HepG2 (cell line): ENCODE data around the gene TLCD3B. TPM values are rescaled to one million over a fixed set of nuclear protein-coding genes. Genes with fewer than 3 reads are reported as not detected.

Experiments used
- DR1 ChIP-seq: sonication (generic); formaldehyde crosslinking; IDR thresholded peaks from 2 replicates; pipeline ENCODE4 v1.8.0; 2021; ENCODE audit warnings: mild to moderate bottlenecking, missing genetic modification reagents, inconsistent platforms
- GATAD1 ChIP-seq: IDR thresholded peaks from 2 replicates; pipeline ENCODE4 v1.6.1; 2016; ENCODE audit warnings: missing genetic modification reagents, missing compliant biosample characterization
- KMT2A ChIP-seq: sonication (generic); formaldehyde crosslinking; IDR thresholded peaks from 2 replicates; pipeline ENCODE4 v1.4.0; 2020; ENCODE audit warnings: missing genetic modification reagents
- MAFF ChIP-seq: IDR thresholded peaks from 2 replicates; pipeline ENCODE4 v1.6.1; 2011; ENCODE audit warnings: low read depth, low read length, improper control_type of control experiment
- MZF1 ChIP-seq: sonication (generic); formaldehyde crosslinking; IDR thresholded peaks from 2 replicates; pipeline ENCODE4 v1.8.1; 2023; ENCODE audit warnings: mild to moderate bottlenecking, missing genetic modification reagents, borderline replicate concordance
- NONO ChIP-seq, 2 experiments: fragments of 450-650 bp in 1 of 2; sonication (generic) in 1 of 2; formaldehyde crosslinking in 1 of 2; IDR thresholded peaks in 1 of 2; conservative IDR thresholded peaks in 1 of 2; 2 replicates each; pipeline versions ENCODE4 v1.6.1 to v1.8.0; 2017 to 2022; ENCODE audit warnings: mild to moderate bottlenecking in 1 of 2, missing genetic modification reagents in 1 of 2, moderate library complexity in 1 of 2
- PAX8 ChIP-seq: sonication (generic); formaldehyde crosslinking; IDR thresholded peaks from 2 replicates; pipeline ENCODE4 v1.8.0; 2022; ENCODE audit warnings: mild to moderate bottlenecking, missing genetic modification reagents, borderline replicate concordance
- STAG1 ChIP-seq: sonication (generic); formaldehyde crosslinking; IDR thresholded peaks from 2 replicates; pipeline ENCODE4 v1.4.0; 2020; ENCODE audit warnings: missing genetic modification reagents
- SYNCRIP ChIP-seq: fragments of 200-400 bp; formaldehyde crosslinking; IDR thresholded peaks from 2 replicates; pipeline ENCODE4 v1.6.1; 2018; ENCODE audit warnings: mild to moderate bottlenecking, low read depth, low read length; ENCODE audit not compliant: insufficient read depth
- ZBTB25 ChIP-seq: IDR thresholded peaks from 2 replicates; pipeline ENCODE4 v1.6.1; 2018; ENCODE audit warnings: missing genetic modification reagents
- ZBTB33 ChIP-seq: sonication (generic); formaldehyde crosslinking; IDR thresholded peaks from 2 replicates; pipeline ENCODE4 v1.4.0; 2020; ENCODE audit warnings: missing genetic modification reagents
- ZBTB34 ChIP-seq: sonication (generic); formaldehyde crosslinking; IDR thresholded peaks from 2 replicates; pipeline ENCODE4 v1.8.0; 2022; ENCODE audit warnings: mild to moderate bottlenecking, missing genetic modification reagents
- ZC3H13 ChIP-seq: sonication (generic); formaldehyde crosslinking; IDR thresholded peaks from 2 replicates; pipeline ENCODE4 v1.8.1; 2023; ENCODE audit warnings: mild to moderate bottlenecking, missing genetic modification reagents, moderate library complexity
- ZNF652 ChIP-seq: IDR thresholded peaks from 2 replicates; pipeline ENCODE4 v1.6.1; 2016; ENCODE audit warnings: low read depth, borderline replicate concordance
- ZNF674 ChIP-seq: sonication (generic); formaldehyde crosslinking; IDR thresholded peaks from 2 replicates; pipeline ENCODE4 v1.5.0; 2020; ENCODE audit warnings: low read depth, mild to moderate bottlenecking, missing genetic modification reagents
- polyA plus RNA-seq, 8 experiments: library from polyadenylated mRNA; depleted of rRNA in 3 of 8; stranded (reverse) in 7 of 8; unstranded in 1 of 8; fragments of >200 nt; fragmentation: Illumina TruSeq in 4 of 8; extraction: Trizol in 4 of 8; gene quantifications; 2 replicates each; pipeline versions ENCODE4 v1.2.1 to v1.2.3, GENCODE V29; 2011 to 2016; ENCODE audit warnings: low read depth in 4 of 8, missing spikeins in 1 of 8, mixed read lengths in 1 of 8; ENCODE audit not compliant: insufficient read depth in 1 of 8
- total RNA-seq, 5 experiments: library from RNA; depleted of rRNA; stranded (reverse); fragments of >200 nt; fragmentation: Illumina TruSeq; extraction: Trizol; gene quantifications; 2 replicates each; pipeline ENCODE4 v1.2.3, GENCODE V29; 2016; ENCODE audit warnings: low read depth in 1 of 5

The TLCD3B gene
- total and polyA plus RNA-seq, 2 of the 13 experiments (the other 11 are each of a cell fraction or from before 2014, with no cell fraction given) = not detected

GRCh38 chr16:30063893-30064728 lies 33.0 kb upstream of the TLCD3B start (continued):
- TF ChIP-seq PAX8 (CRISPR knock-in tag) (peak; percentile 42; the same call in 1 of the 2 replicates), ZBTB25 (CRISPR knock-in tag) (no peak), SYNCRIP (no peak), GATAD1 (CRISPR knock-in tag) (peak; percentile 43; the same call in 1 of the 2 replicates), MZF1 (CRISPR knock-in tag) (peak; percentile 7; the same call in 1 of the 2 replicates), ZC3H13 (CRISPR knock-in tag) (peak; percentile 98), KMT2A (CRISPR knock-in tag) (peak; percentile 77), DR1 (CRISPR knock-in tag) (peak; percentile 66), ZBTB33 (CRISPR knock-in tag) (peak; percentile 22; the same call in 1 of the 2 replicates), NONO (IDR thresholded peaks at IDR 0.05) (no peak), NONO (CRISPR knock-in tag; conservative IDR thresholded peaks at IDR 0.05) (peak; percentile 79; the same call in 1 of the 2 replicates), STAG1 (CRISPR knock-in tag) (peak; percentile 63), ZBTB34 (CRISPR knock-in tag) (peak; percentile 81; the same call in 1 of the 2 replicates), ZNF652 (CRISPR knock-in tag) (peak; percentile 80), MAFF (no peak), ZNF674 (no peak)
